GM12878 (cell line): Measurements from ENCODE around the gene DAZAP2.

Experiments
- ELK1 ChIP-seq: IDR thresholded peaks from 2 replicates; pipeline ENCODE4 v1.6.1; 2012; ENCODE audit warnings: low read depth, low read length, improper control_type of control experiment
- POLR2A ChIP-seq: IDR thresholded peaks from 2 replicates; pipeline ENCODE4 v1.6.1; 2011; ENCODE audit warnings: low read depth, mild to moderate bottlenecking, low read length

DNA sequence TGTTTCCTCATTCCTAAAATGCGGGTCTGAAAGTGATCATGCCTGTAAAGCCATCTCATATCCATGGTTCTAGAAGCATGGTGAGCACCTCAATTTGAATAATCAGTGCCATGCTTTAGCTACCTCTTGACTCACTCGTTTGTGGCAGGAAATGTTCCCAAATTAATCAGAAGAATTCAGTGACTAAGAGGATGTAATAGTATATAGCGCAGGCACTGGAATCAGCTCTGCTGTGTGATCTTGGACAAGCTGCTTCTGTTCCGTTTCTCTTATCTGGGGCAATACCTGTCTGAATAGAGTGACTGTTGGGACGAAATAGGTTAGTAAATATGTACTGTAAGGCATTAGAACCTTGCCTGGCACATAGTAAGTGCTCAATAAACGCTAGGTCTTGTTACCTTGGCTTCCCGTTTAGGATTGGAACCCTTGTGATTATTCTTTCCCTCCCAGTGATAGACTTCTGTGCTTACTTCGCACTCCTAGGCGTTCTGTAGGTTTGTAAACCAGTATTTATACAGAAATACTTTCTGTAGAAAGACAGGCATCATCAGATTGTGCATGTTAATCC is 32.4 kb downstream of the DAZAP2 start:
- no peak for TF ChIP-seq ELK1
- no peak for TF ChIP-seq POLR2A
